HepG2 (cell line): ENCODE data around the gene OR14I1. TPM values are rescaled to one million over a fixed set of nuclear protein-coding genes. Genes with fewer than 3 reads are reported as not detected.

Source experiments
- KMT2B ChIP-seq: IDR thresholded peaks from 2 replicates; pipeline ENCODE4 v1.6.1; 2016; ENCODE audit warnings: missing genetic modification reagents, missing compliant biosample characterization
- MED1 ChIP-seq: sonication (generic); formaldehyde crosslinking; IDR thresholded peaks from 2 replicates; pipeline ENCODE4 v1.4.0; 2020; ENCODE audit warnings: missing genetic modification reagents
- NFRKB ChIP-seq: fragments of 450-650 bp; IDR thresholded peaks from 2 replicates; pipeline ENCODE4 v1.6.1; 2017
- NR0B2 ChIP-seq: sonication (generic); formaldehyde crosslinking; IDR thresholded peaks from 2 replicates; pipeline ENCODE4 v1.4.0; 2020; ENCODE audit warnings: mild to moderate bottlenecking, missing genetic modification reagents
- PAF1 ChIP-seq: IDR thresholded peaks from 2 replicates; pipeline ENCODE4 v1.6.1; 2016; ENCODE audit warnings: missing genetic modification reagents, missing compliant biosample characterization
- STAT6 ChIP-seq: sonication (generic); formaldehyde crosslinking; IDR thresholded peaks from 2 replicates; pipeline ENCODE4 v1.4.0; 2020; ENCODE audit warnings: missing genetic modification reagents, mild to moderate bottlenecking, borderline replicate concordance
- ZFP36L2 ChIP-seq: sonication (generic); formaldehyde crosslinking; IDR thresholded peaks from 2 replicates; pipeline ENCODE4 v1.4.0; 2020; ENCODE audit warnings: missing genetic modification reagents
- ZNF687 ChIP-seq: sonication (generic); formaldehyde crosslinking; IDR thresholded peaks from 2 replicates; pipeline ENCODE4 v1.5.1; 2020; ENCODE audit warnings: mild to moderate bottlenecking, missing genetic modification reagents, moderate library complexity
- polyA plus RNA-seq, 8 experiments: library from polyadenylated mRNA; depleted of rRNA in 3 of 8; stranded (reverse) in 7 of 8; unstranded in 1 of 8; fragments of >200 nt; fragmentation: Illumina TruSeq in 4 of 8; extraction: Trizol in 4 of 8; gene quantifications; 2 replicates each; pipeline versions ENCODE4 v1.2.1 to v1.2.3, GENCODE V29; 2011 to 2016; ENCODE audit warnings: low read depth in 4 of 8, missing spikeins in 1 of 8, mixed read lengths in 1 of 8; ENCODE audit not compliant: insufficient read depth in 1 of 8
- total RNA-seq, 5 experiments: library from RNA; depleted of rRNA; stranded (reverse); fragments of >200 nt; fragmentation: Illumina TruSeq; extraction: Trizol; gene quantifications; 2 replicates each; pipeline ENCODE4 v1.2.3, GENCODE V29; 2016; ENCODE audit warnings: low read depth in 1 of 5

Gene OR14I1
- total and polyA plus RNA-seq, 2 of the 13 experiments (the other 11 are each of a cell fraction or from before 2014, with no cell fraction given): not detected

GRCh38 chr1:248751635-248752034 lies 49.1 kb upstream of the OR14I1 start (continued):
- TF ChIP-seq STAT6 (CRISPR knock-in tag) (no peak), MED1 (CRISPR knock-in tag) (no peak), KMT2B (CRISPR knock-in tag) (no peak), NFRKB (no peak), ZNF687 (no peak), ZFP36L2 (CRISPR knock-in tag) (no peak), NR0B2 (CRISPR knock-in tag) (no peak), PAF1 (CRISPR knock-in tag) (no peak)
